ENCODE measurements around the gene RMC1.

- TF ChIP-seq CTCF (IDR thresholded peaks at IDR 0.05), result no peak
- no peak for TF ChIP-seq POLR2AphosphoS5 (IDR thresholded peaks at IDR 0.05)
- TF ChIP-seq POLR2A (IDR thresholded peaks at IDR 0.05), result no peak
These were observed 1.4 kb downstream of the RMC1 start for GRCh38 chr18:23504720-23505119.

All from breast epithelium (tissue), 3 donors.